Stimulated activated CD4-positive, alpha-beta T cell treated with anti-CD3 and anti-CD28 coated beads, Interleukin-4, amount 100 ng/mL, for 24 hours (primary cell): Measurements from ENCODE around the gene RRAS2.
"Not testable (repeated sequence)": the region's sequence is repeated elsewhere in the genome, so short reads cannot be mapped to it uniquely, and the experiment has no call there.

Experiments
- DNase-seq: peaks from one replicate; pipeline ENCODE4 v3.0.0-alpha.2; 2020

Gene RRAS2

GRCh38 chr11:14300661-14301304 is 58.2 kb downstream of the RRAS2 start:
- DNase-seq, result peak; percentile 47

DNA sequence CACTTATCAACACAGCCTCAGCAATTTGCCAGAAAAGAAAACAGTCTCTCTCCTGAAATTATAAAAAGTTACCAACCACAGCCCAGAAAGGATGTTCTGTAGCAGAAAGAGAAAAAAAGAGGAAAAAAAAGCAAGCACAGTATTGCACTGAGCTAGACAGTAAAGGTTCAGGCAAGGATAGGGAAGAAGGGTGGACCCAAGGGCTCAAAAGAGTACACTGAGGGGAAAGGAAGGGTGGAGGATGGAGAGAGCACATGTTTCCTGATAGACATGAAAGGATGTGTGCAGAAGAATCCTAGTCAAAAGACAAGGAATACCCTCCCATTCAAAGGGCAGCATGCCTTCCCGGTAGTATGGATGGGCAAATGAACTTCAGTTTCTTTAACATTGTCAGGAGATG is 59.1 kb downstream of the RRAS2 start:
- no peak for DNase-seq

- no peak for DNase-seq
These were observed 68.6 kb downstream of the RRAS2 start for GRCh38 chr11:14290422-14290821.

- DNase-seq, result no peak
These were observed 70.6 kb downstream of the RRAS2 start for GRCh38 chr11:14288189-14288935.

GRCh38 chr11:14278869-14279268 is 80.1 kb downstream of the RRAS2 start:
- DNase-seq, result not testable (repeated sequence)

DNA sequence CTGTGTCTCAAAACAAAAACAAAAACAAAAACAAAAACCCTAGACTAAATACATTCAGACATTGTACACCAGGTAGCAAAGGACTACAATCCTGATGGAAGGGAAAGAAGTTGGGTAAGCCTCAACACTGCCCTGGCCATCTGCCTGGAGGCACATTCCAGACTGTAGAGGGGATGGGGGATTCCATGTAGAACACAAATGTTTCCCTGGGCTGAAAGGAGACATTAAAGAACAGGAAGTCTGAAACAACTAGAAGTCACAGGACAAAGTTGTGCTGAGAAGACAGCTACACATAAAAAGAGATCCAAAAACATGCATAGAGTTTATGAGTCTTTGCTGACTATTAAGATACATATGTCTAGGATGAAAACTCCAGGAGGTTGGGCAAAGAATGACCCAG is 83.9 kb downstream of the RRAS2 start:
- no peak for DNase-seq

DNA sequence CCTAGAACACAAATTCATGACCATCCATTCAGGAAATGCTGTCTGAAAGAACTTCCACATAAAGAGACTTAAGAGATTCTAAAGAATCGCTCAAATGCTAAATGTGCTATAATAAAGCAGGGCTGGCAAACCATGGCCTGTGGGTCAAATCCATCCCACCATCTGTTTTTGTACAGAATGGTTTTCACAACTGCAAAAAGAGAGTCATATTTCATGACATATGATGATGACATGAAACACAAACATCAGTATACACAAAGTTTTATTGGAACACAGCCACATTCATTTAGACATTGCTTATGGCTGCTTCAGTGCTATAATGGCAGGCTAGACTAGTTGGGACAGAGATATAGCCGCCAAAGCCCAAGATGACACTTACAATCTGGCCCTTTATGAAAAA is 85.1 kb downstream of the RRAS2 start:
- DNase-seq, result no peak

DNA sequence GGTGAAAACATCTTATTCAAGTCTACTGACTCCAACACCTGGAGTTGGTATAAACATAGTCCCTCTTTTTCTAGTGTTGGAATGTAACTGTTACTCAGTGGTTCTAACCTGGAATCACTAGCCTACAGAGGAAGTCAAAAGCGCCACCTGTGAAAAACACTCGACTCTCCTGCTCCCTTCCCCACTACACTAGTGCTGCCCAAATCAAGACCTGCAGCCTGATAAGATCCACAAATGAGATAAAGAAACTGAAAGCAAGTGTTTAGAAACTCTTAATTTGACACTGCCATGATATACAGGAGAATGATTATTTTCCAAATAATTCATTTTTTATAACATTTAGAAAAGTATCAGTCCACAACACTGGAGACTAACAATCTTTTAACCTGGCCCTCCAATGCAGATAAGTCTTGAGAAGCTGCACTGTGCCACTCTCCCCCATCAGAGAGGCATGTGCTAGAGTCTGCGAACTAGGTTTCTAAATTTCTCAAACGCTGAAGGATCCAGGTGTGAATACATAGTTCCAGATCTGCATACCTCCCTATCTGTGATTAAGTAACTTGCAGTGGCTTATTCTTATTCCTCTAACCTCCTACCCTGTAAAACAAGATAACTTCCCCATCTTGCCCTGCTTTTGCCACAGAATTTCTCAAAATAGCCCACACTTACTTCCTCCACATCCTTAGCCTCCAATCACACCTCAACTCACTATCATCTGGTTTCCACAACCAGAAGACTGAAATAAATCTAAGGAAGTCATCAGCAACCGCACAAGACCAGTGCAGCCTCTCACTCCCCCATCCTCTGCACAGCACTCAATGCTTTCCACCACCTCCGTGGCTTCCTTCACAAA is 88.1 kb downstream of the RRAS2 start:
- DNase-seq, result no peak

- no peak for DNase-seq
These were observed 89.0 kb downstream of the RRAS2 start for GRCh38 chr11:14269692-14270573.

- no peak for DNase-seq
These were observed 90.9 kb downstream of the RRAS2 start for GRCh38 chr11:14267861-14268635.

GRCh38 chr11:14266622-14267021 is 92.4 kb downstream of the RRAS2 start:
- no peak for DNase-seq

- DNase-seq, result no peak
These were observed 94.0 kb downstream of the RRAS2 start for GRCh38 chr11:14264966-14265365.

- no peak for DNase-seq
These were observed 96.6 kb downstream of the RRAS2 start for GRCh38 chr11:14262271-14262846.

GRCh38 chr11:14261066-14261465 is 97.9 kb downstream of the RRAS2 start:
- DNase-seq, result no peak

- DNase-seq, result no peak
These were observed 99.1 kb downstream of the RRAS2 start for GRCh38 chr11:14259878-14260277.

DNA sequence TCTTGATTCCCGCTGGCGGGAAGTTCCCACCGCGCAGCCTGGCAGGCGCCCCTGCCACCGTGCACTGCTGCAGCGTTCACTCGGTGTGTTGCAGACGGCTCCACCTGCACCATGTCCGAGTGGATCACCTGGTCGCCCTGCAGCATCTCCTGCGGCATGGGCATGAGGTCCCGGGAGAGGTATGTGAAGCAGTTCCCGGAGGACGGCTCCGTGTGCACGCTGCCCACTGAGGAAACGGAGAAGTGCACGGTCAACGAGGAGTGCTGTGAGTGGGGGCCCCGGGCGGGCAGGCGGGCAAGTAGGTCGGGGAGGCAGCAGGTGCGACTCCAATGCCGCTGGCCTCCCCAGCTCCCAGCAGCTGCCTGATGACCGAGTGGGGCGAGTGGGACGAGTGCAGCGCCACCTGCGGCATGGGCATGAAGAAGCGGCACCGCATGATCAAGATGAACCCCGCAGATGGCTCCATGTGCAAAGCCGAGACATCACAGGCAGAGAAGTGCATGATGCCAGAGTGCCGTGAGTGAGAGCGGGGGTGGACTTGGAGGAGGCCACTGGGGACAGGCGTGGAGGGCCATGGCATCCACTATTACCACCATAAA is 99.7 kb downstream of the RRAS2 start:
- no peak for DNase-seq

DNA sequence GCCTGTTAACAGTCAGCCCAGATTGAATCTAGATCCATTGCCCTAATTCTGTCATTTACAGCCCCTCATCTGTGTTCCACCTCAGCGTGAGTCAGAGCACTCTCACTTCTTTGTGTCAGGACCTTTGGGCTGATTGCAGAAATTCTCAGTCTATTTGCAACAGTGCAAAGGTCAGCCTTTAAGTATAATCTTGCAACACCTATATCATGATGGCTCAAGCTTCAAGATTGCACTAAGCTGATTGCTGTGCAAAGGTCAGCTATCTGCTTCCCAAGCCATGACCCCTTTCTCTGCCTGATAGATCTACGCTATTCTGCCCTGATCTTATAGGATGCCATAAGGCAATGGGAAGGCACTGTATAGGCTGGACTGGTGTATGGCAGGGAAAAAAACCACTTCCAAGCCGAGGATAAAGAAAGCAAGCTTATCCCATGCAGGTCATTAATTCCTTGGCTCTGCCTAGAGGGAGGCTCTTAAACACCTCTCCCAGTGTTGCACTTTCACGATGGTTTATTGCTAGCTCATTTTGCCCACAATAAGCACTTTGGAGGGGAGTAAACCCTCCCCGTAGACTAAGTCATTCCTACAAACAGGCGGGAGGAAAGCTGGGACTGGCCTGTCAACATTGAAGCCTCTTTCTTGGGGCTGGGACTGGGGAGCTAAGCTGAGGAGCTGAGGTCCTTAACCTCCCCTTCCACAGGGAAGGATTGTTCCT is 100.6 kb downstream of the RRAS2 start:
- DNase-seq, result no peak

GRCh38 chr11:14255238-14255534 is 103.8 kb downstream of the RRAS2 start:
- DNase-seq, result no peak

GRCh38 chr11:14254533-14255237 is 104.3 kb downstream of the RRAS2 start:
- no peak for DNase-seq

DNA sequence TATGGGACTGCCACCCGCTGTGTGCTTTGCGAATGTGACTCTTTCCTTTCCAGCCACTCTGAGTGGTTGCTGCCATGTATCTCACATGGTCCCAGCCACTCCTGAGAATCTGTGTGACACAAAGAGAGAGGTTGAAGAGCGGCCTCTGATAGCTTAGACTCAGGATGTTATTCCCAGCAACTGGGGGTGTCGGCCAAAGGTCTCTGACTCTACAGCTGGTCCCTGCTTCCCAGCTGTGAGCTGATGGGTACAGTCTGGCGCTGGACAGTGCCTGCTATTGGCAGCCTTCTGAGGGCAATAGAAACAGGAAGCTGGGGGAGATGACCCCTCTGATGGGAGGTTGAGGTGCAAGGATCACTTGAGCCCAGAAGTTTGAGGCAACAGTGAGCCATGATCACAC is 105.1 kb downstream of the RRAS2 start:
- no peak for DNase-seq
